Transverse colon (tissue), 4 donors: ENCODE measurements around the gene C16orf86. TPM values are rescaled to one million over a fixed set of nuclear protein-coding genes. Genes with fewer than 3 reads are reported as not detected.
A peak's percentile ranks its signal among the peaks of the same experiment; 100 is the strongest.

ENCODE experiments used
- DNase-seq: peaks from one replicate; pipeline ENCODE4 v3.0.0-alpha.2; 2019
- H3K27ac ChIP-seq, 4 donors: fragments of 200-600 bp; sonication (generic); 2 replicates each; pipeline ENCODE4 v1.5.1; 2016 to 2018; ENCODE audit warnings: inconsistent platforms in 4 of 4
- H3K27me3 ChIP-seq: fragments of 200-600 bp; sonication (generic); 2 replicates; pipeline ENCODE4 v1.5.1; 2017; ENCODE audit warnings: inconsistent platforms
- H3K36me3 ChIP-seq, 4 donors: fragments of 200-600 bp; sonication (generic); 2 replicates each; pipeline ENCODE4 v1.5.1; 2017 to 2019; ENCODE audit warnings: inconsistent platforms in 4 of 4
- H3K4me1 ChIP-seq, 4 donors: fragments of 200-600 bp; sonication (generic); 2 replicates each; pipeline ENCODE4 v1.5.1; 2017 to 2020; ENCODE audit warnings: inconsistent platforms in 4 of 4
- H3K4me3 ChIP-seq, 4 donors: fragments of 200-600 bp; sonication (generic); 1 replicate in 1 of 4; 2 replicates in 3 of 4; pipeline versions ENCODE4 v1.5.1 to v1.6.1; 2017 to 2019; ENCODE audit warnings: inconsistent platforms in 4 of 4
- H3K9me3 ChIP-seq, 2 donors: fragments of 200-600 bp; sonication (generic); 2 replicates each; pipeline ENCODE4 v1.5.1; 2017 to 2019; ENCODE audit warnings: inconsistent platforms in 2 of 2
- CTCF ChIP-seq, 5 experiments: fragments of 200-600 bp in 3 of 5; fragments of 450-650 bp in 2 of 5; sonication (generic) in 3 of 5; IDR thresholded peaks; 1 replicate in 2 of 5; 2 replicates in 3 of 5; pipeline ENCODE4 v1.5.1; 2016 to 2017; ENCODE audit warnings: antibody characterized with exemption in 5 of 5, inconsistent platforms in 3 of 5, mild to moderate bottlenecking in 2 of 5, moderate library complexity in 1 of 5
- EP300 ChIP-seq: sonication (generic); formaldehyde crosslinking; IDR thresholded peaks from one replicate; pipeline ENCODE4 v1.6.1; 2017; ENCODE audit warnings: antibody characterized with exemption, low read depth
- POLR2A ChIP-seq: fragments of 450-650 bp; IDR thresholded peaks from one replicate; pipeline ENCODE4 v1.6.1; 2016; ENCODE audit warnings: antibody characterized with exemption, mild to moderate bottlenecking, moderate library complexity
- POLR2AphosphoS5 ChIP-seq, 3 donors: sonication (generic); formaldehyde crosslinking; IDR thresholded peaks; one replicate each; pipeline ENCODE4 v1.6.1; 2016; ENCODE audit warnings: antibody characterized with exemption in 3 of 3
- WGBS, 2 donors: methylation state at CpG; one replicate each; pipeline ENCODE4 v1.1.5; 2018; ENCODE audit warnings: low coverage in 1 of 2; 5-methylcytosine and 5-hydroxymethylcytosine counted together
- in situ Hi-C, 4 donors: fragments of 200-750 bp; cut with MboI; loops; one replicate each; pipeline versions ENCODE4 v1.15.0 to v1.15.1; 2017; ENCODE audit warnings: low sequenced_read_pairs in 3 of 4, low pct_ligation_motif_present in 1 of 4, low pct_unique_long_range_greater_than_20kb in 1 of 4
- intact Hi-C: fragments of 100-400 bp; cut with DNase I; formaldehyde crosslinking; loops from one replicate; pipeline ENCODE4 v1.15.1; 2023; ENCODE audit warnings: low total_unique reads
- total RNA-seq, 4 donors: library from RNA; depleted of rRNA; stranded (reverse); fragments of >200 nt; gene quantifications; one replicate each; pipeline ENCODE4 v1.1.0, GENCODE V29; 2016

C16orf86 gene
- total RNA-seq, 4 donors from 2014 or later, result 0.60 to 7.1 (median 4.4) TPM

- peak within 1 kb of the TSS; percentile 63 to 84 (median 77) for H3K4me3 ChIP-seq
- peak within 1 kb of the TSS; percentile 93 to 99 (median 95) for H3K27ac ChIP-seq
- in situ Hi-C loops (loop anchor here in 3 of 4 donors (10.0 to 25.0 kb wide), 2 partner anchors 98 to 135 kb away; partner anchors contain the start of genes CTCF (in 2 of the 3) and RIPOR1 (in 1 of the 3)), intact Hi-C loops (no loop called here)
- H3K9me3 ChIP-seq, result no peaks in the 10 kb centered on the region
- peaks cover 9% of the 10 kb centered on the region for H3K27me3 ChIP-seq
- WGBS, 2 donors, result 0% methylated on average over 83 of the region's 83 CpGs; no CpG with 5 or more reads in 1 of the 2 donors
- H3K4me1 ChIP-seq, result peaks cover 13 to 18% (median 17%) of the 10 kb centered on the region in 4 donors
- peak; percentile 93 for DNase-seq
- TF ChIP-seq POLR2A (peak; percentile 77), CTCF (IDR thresholded peaks at IDR 0.05) (no peak), POLR2AphosphoS5 (IDR thresholded peaks at IDR 0.05) (peak; percentile 86 to 92 (median 90)), EP300 (no peak)
- H3K36me3 ChIP-seq, result no peaks in the 10 kb centered on the region
Measured at GRCh38 chr16:67659675-67660563, 6.7 kb upstream of the C16orf86 start, which contains the start of gene ACD. TSS of gene ACD (minus strand) at chr16:67660260. CDS start at chr16:67660220, 40 bp downstream.

- 1% methylated on average over 36 of the region's 48 CpGs; no CpG with 5 or more reads in 1 of the 2 donors for WGBS, 2 donors
- peak; percentile 95 for DNase-seq
- no peaks in the 10 kb centered on the region for H3K9me3 ChIP-seq
- intact Hi-C loops, result no loop called here
- H3K27ac ChIP-seq, result peak within 1 kb of the TSS; percentile 93 to 99 (median 95)
- H3K27me3 ChIP-seq, result peaks cover 3% of the 10 kb centered on the region
- TF ChIP-seq POLR2A (peak; percentile 53), EP300 (no peak)
- no peaks in the 10 kb centered on the region for H3K36me3 ChIP-seq
- in situ Hi-C loops, result loop anchor here in 3 of 4 donors (10.0 to 25.0 kb wide), 2 partner anchors 98 to 136 kb away; partner anchors contain the start of genes CTCF (in 2 of the 3) and RIPOR1 (in 1 of the 3)
- H3K4me1 ChIP-seq, result peaks cover 13 to 19% (median 18%) of the 10 kb centered on the region in 4 donors
- peak within 1 kb of the TSS; percentile 63 to 84 (median 77) for H3K4me3 ChIP-seq
Measured at GRCh38 chr16:67660564-67661028, 6.0 kb upstream of the C16orf86 start, which contains the start of gene PARD6A. TSS of gene PARD6A (plus strand) at chr16:67660960. CDS start at chr16:67661039, 79 bp downstream.

- Histone ChIP-seq H3K36me3 (no peaks in the 10 kb centered on the region), H3K4me3 (peak overlapping the region; percentile 32 to 84 (median 66)), H3K27me3 (no peaks in the 10 kb centered on the region), H3K4me1 (peaks cover 20 to 25% (median 24%) of the 10 kb centered on the region in 4 donors), H3K27ac (peak overlapping the region; percentile 93 to 99 (median 95)), H3K9me3 (no peaks in the 10 kb centered on the region)
- WGBS, 2 donors, result 13% methylated on average over 39 of the region's 39 CpGs; no CpG with 5 or more reads in 1 of the 2 donors
- no peak for TF ChIP-seq POLR2A
- TF ChIP-seq CTCF (IDR thresholded peaks at IDR 0.05), result no peak
- intact Hi-C loops, result no loop called here
- in situ Hi-C loops, result loop anchor here in 3 of 4 donors (10.0 to 25.0 kb wide), 2 partner anchors 99 to 136 kb away; partner anchors contain the start of genes CTCF (in 2 of the 3) and RIPOR1 (in 1 of the 3)
- DNase-seq, result no peak
Measured at GRCh38 chr16:67661101-67661761, 5.4 kb upstream of the C16orf86 start.

- 93% methylated on average over 34 of the region's 34 CpGs; no CpG with 5 or more reads in 1 of the 2 donors for WGBS, 2 donors
- H3K27me3 ChIP-seq, result no peaks in the 10 kb centered on the region
- DNase-seq, result no peak
- H3K4me3 ChIP-seq, result no peak overlapping the region
- TF ChIP-seq POLR2A, result no peak
- TF ChIP-seq CTCF (IDR thresholded peaks at IDR 0.05), result no peak
- no peak for TF ChIP-seq EP300
- TF ChIP-seq POLR2AphosphoS5 (IDR thresholded peaks at IDR 0.05), result no peak
- H3K27ac ChIP-seq, result no peak overlapping the region
- H3K9me3 ChIP-seq, result no peaks in the 10 kb centered on the region
- in situ Hi-C loops (loop anchor here in 3 of 4 donors (10.0 to 25.0 kb wide), 2 partner anchors 100 to 137 kb away; partner anchors contain the start of genes CTCF (in 2 of the 3) and RIPOR1 (in 1 of the 3)), intact Hi-C loops (no loop called here)
- no peaks in the 10 kb centered on the region for H3K36me3 ChIP-seq
- peaks cover 21 to 31% (median 29%) of the 10 kb centered on the region in 4 donors for H3K4me1 ChIP-seq
Measured at GRCh38 chr16:67661886-67662652, 4.5 kb upstream of the C16orf86 start.
